GM23338 (cell line): ENCODE results near the gene POLD3. TPM values are rescaled to one million over a fixed set of nuclear protein-coding genes. Genes with fewer than 3 reads are reported as not detected.

Experiments
- polyA plus RNA-seq: library from polyadenylated mRNA; unstranded; fragments of >200 nt; fragmentation: Nextera tagmentation; extraction: Ambion mirVana; gene quantifications from 2 replicates; pipeline ENCODE4 v1.2.1, GENCODE V29; 2016
- total RNA-seq: library from RNA; depleted of rRNA; stranded (reverse); fragments of >200 nt; shearing (Covaris generic); gene quantifications from 2 replicates; pipeline ENCODE4 v1.2.3, GENCODE V29; 2014
- TF ChIP-seq, protein P1 (sequence below): fragments of 250-450 bp; sonication (Bioruptor Pico); IDR thresholded peaks from 2 replicates; pipeline ENCODE4 v1.5.0; 2020; ENCODE audit warnings: mild to moderate bottlenecking, moderate library complexity
- TF ChIP-seq, protein P2 (sequence below), 2 experiments: fragments of 200-600 bp in 1 of 2; sonication (generic) in 1 of 2; conservative IDR thresholded peaks; 2 replicates each; pipeline versions ENCODE4 v1.5.1 to v1.6.1; 2016 to 2017; ENCODE audit warnings: antibody characterized with exemption in 2 of 2, low read depth in 2 of 2, mild to moderate bottlenecking in 2 of 2, moderate library complexity in 1 of 2
- TF ChIP-seq, protein P3 (sequence below): IDR thresholded peaks from one replicate; pipeline ENCODE4 v1.6.1; 2018; ENCODE audit warnings: antibody characterized with exemption; ENCODE audit not compliant: unreplicated experiment

POLD3 gene
- total and polyA plus RNA-seq, 2 experiments from 2014 or later: 21.9 to 50.1 TPM

DNA sequence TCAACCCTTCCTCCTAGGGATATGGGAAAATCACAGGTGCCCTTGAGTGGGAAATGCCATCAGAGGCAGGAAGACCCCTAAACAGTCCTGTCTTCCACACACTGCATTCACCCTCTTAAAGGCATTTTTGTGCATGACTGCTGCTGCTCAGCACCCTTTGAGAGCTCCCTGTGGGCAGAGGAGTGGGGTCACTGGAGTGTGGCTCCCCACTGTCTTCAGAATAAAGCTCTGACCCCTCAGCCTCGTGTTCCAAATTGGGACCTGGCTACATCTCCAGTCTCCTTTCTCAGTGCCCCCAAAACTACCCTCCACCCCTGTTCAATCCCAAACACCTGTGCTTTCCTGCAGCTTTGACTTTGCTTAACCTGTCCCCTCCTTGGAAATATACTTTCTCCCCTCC is 92.3 kb downstream of the POLD3 start (continued):
- TF ChIP-seq, protein P1, sequence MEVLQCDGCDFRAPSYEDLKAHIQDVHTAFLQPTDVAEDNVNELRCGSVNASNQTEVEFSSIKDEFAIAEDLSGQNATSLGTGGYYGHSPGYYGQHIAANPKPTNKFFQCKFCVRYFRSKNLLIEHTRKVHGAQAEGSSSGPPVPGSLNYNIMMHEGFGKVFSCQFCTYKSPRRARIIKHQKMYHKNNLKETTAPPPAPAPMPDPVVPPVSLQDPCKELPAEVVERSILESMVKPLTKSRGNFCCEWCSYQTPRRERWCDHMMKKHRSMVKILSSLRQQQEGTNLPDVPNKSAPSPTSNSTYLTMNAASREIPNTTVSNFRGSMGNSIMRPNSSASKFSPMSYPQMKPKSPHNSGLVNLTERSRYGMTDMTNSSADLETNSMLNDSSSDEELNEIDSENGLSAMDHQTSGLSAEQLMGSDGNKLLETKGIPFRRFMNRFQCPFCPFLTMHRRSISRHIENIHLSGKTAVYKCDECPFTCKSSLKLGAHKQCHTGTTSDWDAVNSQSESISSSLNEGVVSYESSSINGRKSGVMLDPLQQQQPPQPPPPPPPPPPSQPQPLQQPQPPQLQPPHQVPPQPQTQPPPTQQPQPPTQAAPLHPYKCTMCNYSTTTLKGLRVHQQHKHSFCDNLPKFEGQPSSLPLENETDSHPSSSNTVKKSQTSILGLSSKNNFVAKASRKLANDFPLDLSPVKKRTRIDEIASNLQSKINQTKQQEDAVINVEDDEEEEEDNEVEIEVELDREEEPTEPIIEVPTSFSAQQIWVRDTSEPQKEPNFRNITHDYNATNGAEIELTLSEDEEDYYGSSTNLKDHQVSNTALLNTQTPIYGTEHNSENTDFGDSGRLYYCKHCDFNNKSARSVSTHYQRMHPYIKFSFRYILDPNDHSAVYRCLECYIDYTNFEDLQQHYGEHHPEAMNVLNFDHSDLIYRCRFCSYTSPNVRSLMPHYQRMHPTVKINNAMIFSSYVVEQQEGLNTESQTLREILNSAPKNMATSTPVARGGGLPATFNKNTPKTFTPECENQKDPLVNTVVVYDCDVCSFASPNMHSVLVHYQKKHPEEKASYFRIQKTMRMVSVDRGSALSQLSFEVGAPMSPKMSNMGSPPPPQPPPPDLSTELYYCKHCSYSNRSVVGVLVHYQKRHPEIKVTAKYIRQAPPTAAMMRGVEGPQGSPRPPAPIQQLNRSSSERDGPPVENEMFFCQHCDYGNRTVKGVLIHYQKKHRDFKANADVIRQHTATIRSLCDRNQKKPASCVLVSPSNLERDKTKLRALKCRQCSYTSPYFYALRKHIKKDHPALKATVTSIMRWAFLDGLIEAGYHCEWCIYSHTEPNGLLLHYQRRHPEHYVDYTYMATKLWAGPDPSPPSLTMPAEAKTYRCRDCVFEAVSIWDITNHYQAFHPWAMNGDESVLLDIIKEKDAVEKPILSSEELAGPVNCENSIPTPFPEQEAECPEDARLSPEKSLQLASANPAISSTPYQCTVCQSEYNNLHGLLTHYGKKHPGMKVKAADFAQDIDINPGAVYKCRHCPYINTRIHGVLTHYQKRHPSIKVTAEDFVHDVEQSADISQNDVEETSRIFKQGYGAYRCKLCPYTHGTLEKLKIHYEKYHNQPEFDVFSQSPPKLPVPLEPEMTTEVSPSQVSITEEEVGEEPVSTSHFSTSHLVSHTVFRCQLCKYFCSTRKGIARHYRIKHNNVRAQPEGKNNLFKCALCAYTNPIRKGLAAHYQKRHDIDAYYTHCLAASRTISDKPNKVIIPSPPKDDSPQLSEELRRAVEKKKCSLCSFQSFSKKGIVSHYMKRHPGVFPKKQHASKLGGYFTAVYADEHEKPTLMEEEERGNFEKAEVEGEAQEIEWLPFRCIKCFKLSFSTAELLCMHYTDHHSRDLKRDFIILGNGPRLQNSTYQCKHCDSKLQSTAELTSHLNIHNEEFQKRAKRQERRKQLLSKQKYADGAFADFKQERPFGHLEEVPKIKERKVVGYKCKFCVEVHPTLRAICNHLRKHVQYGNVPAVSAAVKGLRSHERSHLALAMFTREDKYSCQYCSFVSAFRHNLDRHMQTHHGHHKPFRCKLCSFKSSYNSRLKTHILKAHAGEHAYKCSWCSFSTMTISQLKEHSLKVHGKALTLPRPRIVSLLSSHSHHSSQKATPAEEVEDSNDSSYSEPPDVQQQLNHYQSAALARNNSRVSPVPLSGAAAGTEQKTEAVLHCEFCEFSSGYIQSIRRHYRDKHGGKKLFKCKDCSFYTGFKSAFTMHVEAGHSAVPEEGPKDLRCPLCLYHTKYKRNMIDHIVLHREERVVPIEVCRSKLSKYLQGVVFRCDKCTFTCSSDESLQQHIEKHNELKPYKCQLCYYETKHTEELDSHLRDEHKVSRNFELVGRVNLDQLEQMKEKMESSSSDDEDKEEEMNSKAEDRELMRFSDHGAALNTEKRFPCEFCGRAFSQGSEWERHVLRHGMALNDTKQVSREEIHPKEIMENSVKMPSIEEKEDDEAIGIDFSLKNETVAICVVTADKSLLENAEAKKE (CRISPR knock-in tag): no peak
- TF ChIP-seq, protein P2, sequence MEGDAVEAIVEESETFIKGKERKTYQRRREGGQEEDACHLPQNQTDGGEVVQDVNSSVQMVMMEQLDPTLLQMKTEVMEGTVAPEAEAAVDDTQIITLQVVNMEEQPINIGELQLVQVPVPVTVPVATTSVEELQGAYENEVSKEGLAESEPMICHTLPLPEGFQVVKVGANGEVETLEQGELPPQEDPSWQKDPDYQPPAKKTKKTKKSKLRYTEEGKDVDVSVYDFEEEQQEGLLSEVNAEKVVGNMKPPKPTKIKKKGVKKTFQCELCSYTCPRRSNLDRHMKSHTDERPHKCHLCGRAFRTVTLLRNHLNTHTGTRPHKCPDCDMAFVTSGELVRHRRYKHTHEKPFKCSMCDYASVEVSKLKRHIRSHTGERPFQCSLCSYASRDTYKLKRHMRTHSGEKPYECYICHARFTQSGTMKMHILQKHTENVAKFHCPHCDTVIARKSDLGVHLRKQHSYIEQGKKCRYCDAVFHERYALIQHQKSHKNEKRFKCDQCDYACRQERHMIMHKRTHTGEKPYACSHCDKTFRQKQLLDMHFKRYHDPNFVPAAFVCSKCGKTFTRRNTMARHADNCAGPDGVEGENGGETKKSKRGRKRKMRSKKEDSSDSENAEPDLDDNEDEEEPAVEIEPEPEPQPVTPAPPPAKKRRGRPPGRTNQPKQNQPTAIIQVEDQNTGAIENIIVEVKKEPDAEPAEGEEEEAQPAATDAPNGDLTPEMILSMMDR (conservative IDR thresholded peaks at IDR 0.05; ENCODE audit: low read depth in 2 of 2): no peak
- TF ChIP-seq, protein P3, sequence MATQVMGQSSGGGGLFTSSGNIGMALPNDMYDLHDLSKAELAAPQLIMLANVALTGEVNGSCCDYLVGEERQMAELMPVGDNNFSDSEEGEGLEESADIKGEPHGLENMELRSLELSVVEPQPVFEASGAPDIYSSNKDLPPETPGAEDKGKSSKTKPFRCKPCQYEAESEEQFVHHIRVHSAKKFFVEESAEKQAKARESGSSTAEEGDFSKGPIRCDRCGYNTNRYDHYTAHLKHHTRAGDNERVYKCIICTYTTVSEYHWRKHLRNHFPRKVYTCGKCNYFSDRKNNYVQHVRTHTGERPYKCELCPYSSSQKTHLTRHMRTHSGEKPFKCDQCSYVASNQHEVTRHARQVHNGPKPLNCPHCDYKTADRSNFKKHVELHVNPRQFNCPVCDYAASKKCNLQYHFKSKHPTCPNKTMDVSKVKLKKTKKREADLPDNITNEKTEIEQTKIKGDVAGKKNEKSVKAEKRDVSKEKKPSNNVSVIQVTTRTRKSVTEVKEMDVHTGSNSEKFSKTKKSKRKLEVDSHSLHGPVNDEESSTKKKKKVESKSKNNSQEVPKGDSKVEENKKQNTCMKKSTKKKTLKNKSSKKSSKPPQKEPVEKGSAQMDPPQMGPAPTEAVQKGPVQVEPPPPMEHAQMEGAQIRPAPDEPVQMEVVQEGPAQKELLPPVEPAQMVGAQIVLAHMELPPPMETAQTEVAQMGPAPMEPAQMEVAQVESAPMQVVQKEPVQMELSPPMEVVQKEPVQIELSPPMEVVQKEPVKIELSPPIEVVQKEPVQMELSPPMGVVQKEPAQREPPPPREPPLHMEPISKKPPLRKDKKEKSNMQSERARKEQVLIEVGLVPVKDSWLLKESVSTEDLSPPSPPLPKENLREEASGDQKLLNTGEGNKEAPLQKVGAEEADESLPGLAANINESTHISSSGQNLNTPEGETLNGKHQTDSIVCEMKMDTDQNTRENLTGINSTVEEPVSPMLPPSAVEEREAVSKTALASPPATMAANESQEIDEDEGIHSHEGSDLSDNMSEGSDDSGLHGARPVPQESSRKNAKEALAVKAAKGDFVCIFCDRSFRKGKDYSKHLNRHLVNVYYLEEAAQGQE: no peak
